ENCODE measurements around the gene CCDC88B. TPM values are rescaled to one million over a fixed set of nuclear protein-coding genes. Genes with fewer than 3 reads are reported as not detected.
"Not testable (repeated sequence)": the region's sequence is repeated elsewhere in the genome, so short reads cannot be mapped to it uniquely, and the experiment has no call there.

Gene CCDC88B
- total RNA-seq, 1 donor from 2014 or later = 5.1 TPM

DNA sequence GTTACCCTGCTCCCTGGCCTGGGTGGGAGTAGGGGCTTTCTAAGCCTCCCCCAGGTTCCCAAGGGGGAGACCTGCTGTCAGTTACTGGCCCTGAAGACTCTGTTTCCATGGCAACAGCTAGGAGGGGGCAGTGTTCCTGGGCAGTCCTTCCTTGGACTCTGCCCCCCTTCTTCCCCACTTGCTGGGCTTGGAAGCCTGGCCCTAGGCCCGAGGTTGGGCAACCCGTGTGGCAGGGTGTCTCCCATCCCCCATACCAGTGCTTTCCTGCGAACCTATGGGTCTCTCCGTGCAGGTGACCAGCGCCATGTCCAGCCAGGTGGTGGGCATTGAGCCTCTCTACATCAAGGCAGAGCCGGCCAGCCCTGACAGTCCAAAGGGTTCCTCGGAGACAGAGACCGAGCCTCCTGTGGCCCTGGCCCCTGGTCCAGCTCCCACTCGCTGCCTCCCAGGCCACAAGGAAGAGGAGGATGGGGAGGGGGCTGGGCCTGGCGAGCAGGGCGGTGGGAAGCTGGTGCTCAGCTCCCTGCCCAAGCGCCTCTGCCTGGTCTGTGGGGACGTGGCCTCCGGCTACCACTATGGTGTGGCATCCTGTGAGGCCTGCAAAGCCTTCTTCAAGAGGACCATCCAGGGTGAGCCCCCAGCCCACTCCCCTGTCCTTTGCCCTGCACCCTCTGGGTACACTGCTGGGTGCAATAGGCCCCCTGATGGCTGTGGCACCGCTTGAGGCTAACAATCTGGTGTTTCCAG lies 33.0 kb upstream of the CCDC88B start:
- peak in 1 of 2 donors; percentile 73 for DNase-seq (ENCODE audit: low spot score in 2 of 2)
- H3K4me1 ChIP-seq = peaks cover 3 to 8% of the 10 kb centered on the region in 2 donors
- peak overlapping the region; percentile 72 to 81 for H3K4me3 ChIP-seq
- H3K36me3 ChIP-seq = no peaks in the 10 kb centered on the region
- TF ChIP-seq, protein P1, sequence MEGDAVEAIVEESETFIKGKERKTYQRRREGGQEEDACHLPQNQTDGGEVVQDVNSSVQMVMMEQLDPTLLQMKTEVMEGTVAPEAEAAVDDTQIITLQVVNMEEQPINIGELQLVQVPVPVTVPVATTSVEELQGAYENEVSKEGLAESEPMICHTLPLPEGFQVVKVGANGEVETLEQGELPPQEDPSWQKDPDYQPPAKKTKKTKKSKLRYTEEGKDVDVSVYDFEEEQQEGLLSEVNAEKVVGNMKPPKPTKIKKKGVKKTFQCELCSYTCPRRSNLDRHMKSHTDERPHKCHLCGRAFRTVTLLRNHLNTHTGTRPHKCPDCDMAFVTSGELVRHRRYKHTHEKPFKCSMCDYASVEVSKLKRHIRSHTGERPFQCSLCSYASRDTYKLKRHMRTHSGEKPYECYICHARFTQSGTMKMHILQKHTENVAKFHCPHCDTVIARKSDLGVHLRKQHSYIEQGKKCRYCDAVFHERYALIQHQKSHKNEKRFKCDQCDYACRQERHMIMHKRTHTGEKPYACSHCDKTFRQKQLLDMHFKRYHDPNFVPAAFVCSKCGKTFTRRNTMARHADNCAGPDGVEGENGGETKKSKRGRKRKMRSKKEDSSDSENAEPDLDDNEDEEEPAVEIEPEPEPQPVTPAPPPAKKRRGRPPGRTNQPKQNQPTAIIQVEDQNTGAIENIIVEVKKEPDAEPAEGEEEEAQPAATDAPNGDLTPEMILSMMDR (IDR thresholded peaks at IDR 0.05) = no peak
- H3K27ac ChIP-seq = peak overlapping the region in 1 of 2 donors; percentile 33
- no peaks in the 10 kb centered on the region for H3K9me3 ChIP-seq
- intact Hi-C loops (cut with DNase I) = no loop called here
- H3K27me3 ChIP-seq = no peaks in the 10 kb centered on the region

DNA sequence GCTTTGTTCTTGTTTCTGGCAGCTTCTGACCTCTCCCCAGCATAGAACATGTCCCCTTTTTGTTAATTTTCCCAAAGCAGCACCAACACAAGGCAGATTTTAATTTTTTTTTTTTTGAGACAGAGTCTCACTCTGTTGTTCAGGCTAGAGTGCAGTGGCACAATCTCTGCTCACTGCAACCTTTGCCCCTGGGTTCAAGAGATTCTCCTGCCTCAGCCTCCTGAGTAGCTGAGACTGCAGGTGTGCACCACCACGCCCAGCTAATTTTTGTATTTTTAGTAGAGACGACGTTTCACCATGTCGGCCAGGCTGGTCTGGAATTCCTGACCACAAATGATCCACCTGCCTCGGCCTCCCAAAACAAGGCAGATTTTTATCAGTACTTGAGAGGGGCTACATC lies 32.2 kb upstream of the CCDC88B start:
- H3K27me3 ChIP-seq; H3K4me1 ChIP-seq; H3K4me3 ChIP-seq; H3K9me3 ChIP-seq; DNase-seq (ENCODE audit: low spot score in 2 of 2); H3K36me3 ChIP-seq; intact Hi-C loops (cut with DNase I); H3K27ac ChIP-seq: not testable (repeated sequence)

DNA sequence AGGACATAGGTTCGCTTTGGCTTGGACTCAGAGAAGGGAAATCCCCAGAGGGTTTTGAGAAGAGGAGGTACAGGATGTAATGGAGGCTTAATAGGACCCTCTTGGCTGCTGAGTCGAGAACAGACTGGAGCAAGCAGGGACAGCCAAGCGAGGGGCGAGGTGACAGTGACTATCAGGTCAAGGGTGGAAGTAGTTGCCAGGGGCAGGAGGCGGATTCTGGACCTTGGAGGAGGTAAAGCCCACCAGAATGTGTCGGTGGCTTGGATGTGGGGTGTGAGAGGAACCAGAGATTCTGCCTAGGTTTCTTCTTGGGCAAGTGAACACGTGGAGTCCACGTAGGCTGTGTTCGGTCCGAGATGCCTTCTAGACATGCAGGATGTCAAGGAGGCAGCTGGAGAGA lies 27.1 kb upstream of the CCDC88B start:
- no peak for DNase-seq (ENCODE audit: low spot score in 2 of 2)
- Histone ChIP-seq H3K9me3 (no peaks in the 10 kb centered on the region), H3K36me3 (peaks cover 10 to 18% of the 10 kb centered on the region in 2 donors), H3K4me1 (peaks cover 0 to 5% of the 10 kb centered on the region in 2 donors), H3K27ac (peak overlapping the region in 1 of 2 donors; percentile 48), H3K4me3 (no peak overlapping the region), H3K27me3 (no peaks in the 10 kb centered on the region)
- intact Hi-C loops (cut with DNase I) = no loop called here
- TF ChIP-seq, protein P1 (IDR thresholded peaks at IDR 0.05) = no peak

DNA sequence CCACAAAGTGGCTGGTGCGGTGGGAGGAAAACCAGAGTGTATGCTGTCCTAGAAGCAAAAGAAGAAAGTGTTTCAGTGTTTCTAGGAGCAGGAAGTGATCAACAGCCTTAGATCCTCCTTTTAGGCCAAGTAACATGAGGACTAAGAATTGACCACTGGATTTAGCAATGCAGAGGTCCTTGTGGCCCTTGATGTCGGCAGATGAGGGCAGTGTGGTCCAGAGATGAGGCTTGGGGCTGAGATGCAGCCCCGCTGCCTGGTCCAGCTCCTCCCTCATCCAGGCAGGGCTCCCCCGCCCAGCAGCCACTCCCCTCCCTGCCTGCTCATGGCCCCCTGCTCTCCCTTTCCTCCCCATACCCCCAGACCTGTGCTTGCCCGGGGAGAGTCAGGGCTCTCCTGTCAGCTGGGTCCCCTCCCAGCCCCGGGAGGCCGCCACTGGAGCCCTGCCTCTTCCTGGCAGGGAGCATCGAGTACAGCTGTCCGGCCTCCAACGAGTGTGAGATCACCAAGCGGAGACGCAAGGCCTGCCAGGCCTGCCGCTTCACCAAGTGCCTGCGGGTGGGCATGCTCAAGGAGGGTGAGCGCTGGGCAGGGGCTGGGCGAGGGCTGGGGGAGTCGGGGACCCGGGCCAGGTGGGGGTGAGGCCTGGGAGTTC lies 26.4 kb upstream of the CCDC88B start:
- Histone ChIP-seq H3K9me3 (no peaks in the 10 kb centered on the region), H3K4me3 (no peak overlapping the region), H3K36me3 (peaks cover 10 to 18% of the 10 kb centered on the region in 2 donors), H3K27me3 (no peaks in the 10 kb centered on the region), H3K27ac (peak overlapping the region; percentile 48 to 66), H3K4me1 (peaks cover 0 to 5% of the 10 kb centered on the region in 2 donors)
- TF ChIP-seq, protein P1 (IDR thresholded peaks at IDR 0.05) = no peak
- intact Hi-C loops (cut with DNase I) = no loop called here
- DNase-seq (ENCODE audit: low spot score in 2 of 2) = peak in 1 of 2 donors; percentile 85

DNA sequence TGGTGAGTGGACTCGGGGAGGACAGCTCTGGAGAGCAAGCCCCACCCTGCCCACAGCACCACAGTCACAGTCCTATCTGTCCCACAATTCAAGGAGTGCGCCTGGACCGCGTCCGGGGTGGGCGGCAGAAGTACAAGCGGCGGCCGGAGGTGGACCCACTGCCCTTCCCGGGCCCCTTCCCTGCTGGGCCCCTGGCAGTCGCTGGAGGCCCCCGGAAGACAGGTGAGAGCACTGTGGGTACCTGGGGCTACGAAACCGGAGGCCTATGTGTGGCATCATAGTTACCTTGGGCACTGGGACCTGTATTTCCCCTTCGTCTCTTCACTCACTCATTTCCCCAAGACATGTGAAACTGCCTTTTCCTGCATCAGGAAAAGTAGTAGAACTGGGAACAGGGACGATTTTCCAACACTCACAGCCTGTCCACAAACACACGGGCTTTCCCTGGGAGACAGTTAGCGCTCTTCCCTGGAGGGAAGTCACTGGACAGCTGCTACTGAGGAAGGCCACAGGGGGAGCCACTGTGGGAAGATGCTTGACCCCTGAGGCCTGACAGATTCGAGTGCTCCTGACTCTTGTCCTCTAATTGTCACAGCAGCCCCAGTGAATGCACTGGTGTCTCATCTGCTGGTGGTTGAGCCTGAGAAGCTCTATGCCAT lies 25.7 kb upstream of the CCDC88B start:
- H3K4me3 ChIP-seq = no peak overlapping the region
- peaks cover 10 to 18% of the 10 kb centered on the region in 2 donors for H3K36me3 ChIP-seq
- H3K27ac ChIP-seq = peak overlapping the region; percentile 38 to 66
- TF ChIP-seq, protein P1 (IDR thresholded peaks at IDR 0.05) = no peak
- intact Hi-C loops (cut with DNase I) = no loop called here
- no peaks in the 10 kb centered on the region for H3K9me3 ChIP-seq
- peaks cover 4 to 9% of the 10 kb centered on the region in 2 donors for H3K4me1 ChIP-seq
- no peaks in the 10 kb centered on the region for H3K27me3 ChIP-seq
- no peak for DNase-seq (ENCODE audit: low spot score in 2 of 2)

All from ascending aorta (tissue), 2 donors.